Mononuclear cell (primary cell): ENCODE measurements around the gene DLK1. TPM values are rescaled to one million over a fixed set of nuclear protein-coding genes. Genes with fewer than 3 reads are reported as not detected.

Experiments used
- H3K27me3 ChIP-seq: 2 replicates; pipeline ENCODE4 v1.6.0; 2011; ENCODE audit warnings: low read length, control low read depth; ENCODE audit not compliant: insufficient read depth
- H3K4me1 ChIP-seq: 2 replicates; pipeline ENCODE4 v1.5.1; 2011; ENCODE audit warnings: mild to moderate bottlenecking, low read length, control low read depth; ENCODE audit not compliant: insufficient read depth
- H3K4me3 ChIP-seq: 2 replicates; pipeline ENCODE4 v1.5.1; 2011; ENCODE audit warnings: mild to moderate bottlenecking, low read length, moderate library complexity
- H3K9me3 ChIP-seq: 2 replicates; pipeline ENCODE4 v1.5.1; 2011; ENCODE audit warnings: low read depth, mild to moderate bottlenecking, control low read depth, low read length
- total RNA-seq: library from RNA; depleted of rRNA; stranded (reverse); fragments of >200 nt; gene quantifications from one replicate; pipeline ENCODE4 v1.2.3, GENCODE V29; 2012

The DLK1 gene
- total RNA-seq, 1 donor = not detected

DNA sequence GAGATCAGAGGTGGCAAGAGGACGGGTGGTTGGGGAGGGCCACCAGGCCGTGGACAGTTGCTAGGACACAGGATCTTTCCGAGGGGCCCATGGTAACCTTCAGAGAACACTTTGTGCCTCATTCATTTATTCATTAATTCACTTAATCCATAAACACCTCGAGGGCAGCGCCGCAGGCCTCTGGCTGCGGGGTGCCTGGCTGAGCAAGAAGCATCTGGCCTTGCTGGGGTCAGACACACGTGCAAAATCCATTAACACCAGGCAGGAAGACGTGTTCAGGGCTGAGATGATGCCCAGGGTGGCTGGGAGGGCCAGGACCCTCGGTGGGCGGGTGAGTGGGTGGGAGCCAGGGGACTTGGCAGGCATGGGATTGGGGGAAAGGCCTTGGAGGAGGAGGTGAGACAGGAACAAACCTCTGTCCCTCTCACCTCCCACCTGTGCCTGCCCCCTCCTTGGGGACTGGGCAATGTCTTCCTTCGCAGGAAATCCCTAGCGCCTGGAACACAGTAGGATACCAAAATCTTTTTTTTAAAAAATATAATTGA, 6.6 kb upstream of the DLK1 start:
- Histone ChIP-seq H3K4me1 (no peaks in the 10 kb centered on the region), H3K9me3 (no peaks in the 10 kb centered on the region), H3K27me3 (no peaks in the 10 kb centered on the region), H3K4me3 (no peak overlapping the region)

DNA sequence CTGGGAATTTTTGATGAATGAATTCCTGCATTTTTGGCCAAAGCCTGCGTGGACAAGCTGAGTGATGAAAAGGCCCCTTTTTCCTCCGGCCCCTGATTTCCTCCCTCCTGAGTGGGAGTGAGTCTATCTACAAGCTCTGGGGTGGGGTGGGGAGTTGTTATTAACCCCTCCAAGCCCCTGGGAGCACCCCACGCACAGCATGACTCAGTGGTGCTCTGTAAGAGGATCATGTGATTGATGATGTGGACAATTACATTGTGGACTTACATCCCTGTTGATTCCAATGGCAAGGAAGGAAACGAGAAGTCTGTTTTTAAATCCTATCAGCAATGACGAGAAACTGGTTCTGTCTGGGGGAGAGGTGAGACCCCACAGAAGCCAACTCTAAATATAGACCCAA, 5.1 kb upstream of the DLK1 start:
- Histone ChIP-seq H3K27me3 (peaks cover 6% of the 10 kb centered on the region), H3K9me3 (no peaks in the 10 kb centered on the region), H3K4me3 (no peak overlapping the region), H3K4me1 (no peaks in the 10 kb centered on the region)

GRCh38 chr14:100722367-100722766, 4.3 kb upstream of the DLK1 start:
- Histone ChIP-seq H3K9me3 (no peaks in the 10 kb centered on the region), H3K27me3 (peaks cover 9% of the 10 kb centered on the region), H3K4me1 (no peaks in the 10 kb centered on the region), H3K4me3 (no peak overlapping the region)

DNA sequence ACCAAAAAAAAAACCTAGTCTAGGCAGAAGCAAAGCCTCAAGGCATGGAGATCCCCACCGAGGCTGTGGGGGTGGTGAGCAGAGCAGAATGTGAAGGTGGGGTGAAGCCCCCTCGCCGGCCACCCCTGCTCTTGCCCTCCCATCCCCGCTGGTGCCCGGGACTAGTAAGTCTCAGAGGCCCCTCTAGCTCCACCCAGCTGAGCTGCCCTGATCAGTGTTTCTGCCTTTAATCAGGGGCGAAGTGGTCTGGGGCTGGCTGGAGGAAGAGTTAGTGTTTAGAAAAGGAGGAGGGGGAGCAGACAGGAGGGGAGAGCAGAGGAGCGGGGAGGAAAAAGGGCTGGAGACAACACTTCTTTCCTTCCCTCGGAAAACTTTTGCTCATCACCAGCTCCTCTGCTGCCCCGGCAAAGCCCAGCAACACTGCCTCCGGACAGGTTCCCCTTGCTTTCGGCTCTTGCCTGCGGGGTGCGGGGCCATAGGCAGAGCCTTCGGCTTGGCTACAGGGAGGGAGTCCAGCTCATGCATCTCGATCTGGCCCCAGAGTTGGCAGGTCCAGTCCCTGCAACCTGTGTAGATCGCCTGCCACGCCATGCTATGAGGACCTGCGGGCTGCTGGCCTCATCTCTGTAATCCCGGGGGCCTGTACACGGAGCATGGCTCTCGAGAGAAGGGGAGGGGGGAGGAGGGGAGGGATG, 3.4 kb upstream of the DLK1 start:
- no peaks in the 10 kb centered on the region for H3K4me1 ChIP-seq
- no peaks in the 10 kb centered on the region for H3K9me3 ChIP-seq
- peaks cover 14% of the 10 kb centered on the region for H3K27me3 ChIP-seq
- no peak overlapping the region for H3K4me3 ChIP-seq

- Histone ChIP-seq H3K4me3 (no peak overlapping the region), H3K9me3 (no peaks in the 10 kb centered on the region), H3K4me1 (no peaks in the 10 kb centered on the region), H3K27me3 (peaks cover 16% of the 10 kb centered on the region)
These were observed 2.8 kb upstream of the DLK1 start for GRCh38 chr14:100723830-100724437.

- H3K27me3 ChIP-seq = peaks cover 19% of the 10 kb centered on the region
- H3K4me3 ChIP-seq = no peak overlapping the region
- no peaks in the 10 kb centered on the region for H3K4me1 ChIP-seq
- no peaks in the 10 kb centered on the region for H3K9me3 ChIP-seq
These were observed 2.2 kb upstream of the DLK1 start for GRCh38 chr14:100724536-100724935.

- Histone ChIP-seq H3K4me1 (no peaks in the 10 kb centered on the region), H3K27me3 (peaks cover 19% of the 10 kb centered on the region), H3K9me3 (no peaks in the 10 kb centered on the region), H3K4me3 (no peak overlapping the region)
These were observed 905 bp upstream of the DLK1 start for GRCh38 chr14:100725587-100726387.

DNA sequence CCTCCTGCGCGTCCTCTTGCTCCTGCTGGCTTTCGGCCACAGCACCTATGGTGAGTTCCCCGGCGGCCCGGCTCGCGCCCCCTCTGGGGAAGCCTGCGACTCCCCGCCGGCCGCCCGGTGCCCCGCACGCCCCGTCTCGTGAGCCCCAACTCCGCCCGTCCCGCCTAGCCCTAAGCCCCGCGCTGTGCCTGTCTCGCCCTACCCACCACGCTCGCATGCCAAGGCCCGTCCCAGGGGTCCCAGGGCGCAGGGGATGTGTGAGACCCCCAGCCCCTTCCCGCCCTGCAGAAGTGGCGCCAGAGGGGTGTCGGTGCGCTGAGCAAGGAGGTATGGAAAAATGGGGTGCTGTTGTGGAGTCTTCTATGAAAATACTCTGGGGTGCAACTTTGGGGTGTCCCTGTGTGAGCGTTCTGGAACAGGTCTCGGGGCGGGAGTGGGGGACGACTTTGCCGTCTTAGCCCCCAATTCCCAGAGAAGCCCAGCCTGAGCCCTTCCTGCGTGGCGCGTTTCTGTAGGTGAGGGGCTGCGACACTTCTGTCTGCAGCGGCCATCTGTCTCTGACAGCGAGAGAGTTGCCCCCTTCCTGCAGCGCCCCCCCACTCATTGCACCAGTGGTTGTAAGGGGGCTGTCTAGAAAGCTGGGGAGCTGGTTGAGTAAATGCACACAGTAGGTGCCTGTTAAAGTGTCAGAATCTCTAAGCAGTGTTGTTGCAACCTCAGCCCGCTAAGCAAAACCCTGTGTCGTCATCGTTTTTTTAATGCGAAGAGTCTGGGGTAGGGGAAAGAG, 587 bp downstream of the DLK1 start:
- no peak overlapping the region for H3K4me3 ChIP-seq
- no peaks in the 10 kb centered on the region for H3K9me3 ChIP-seq
- H3K4me1 ChIP-seq = no peaks in the 10 kb centered on the region
- peaks cover 19% of the 10 kb centered on the region for H3K27me3 ChIP-seq

DNA sequence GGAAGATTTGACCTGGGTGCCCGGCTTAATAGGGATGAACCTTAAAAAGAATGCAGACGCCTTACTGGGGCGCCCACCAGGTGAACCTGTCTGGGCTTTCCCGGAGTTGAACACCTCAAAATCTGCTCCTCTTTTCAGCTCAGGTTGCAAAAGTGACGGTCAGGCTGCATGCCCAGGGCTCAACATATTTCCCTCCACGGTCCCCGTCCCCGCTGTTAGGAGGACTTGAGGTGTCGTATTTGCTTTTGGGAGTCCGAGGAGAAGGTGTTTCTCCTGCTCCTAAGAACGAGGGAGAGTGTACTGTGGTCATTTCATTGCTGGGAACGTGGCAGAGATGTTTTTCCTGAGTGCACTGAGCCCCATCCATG, 1.2 kb downstream of the DLK1 start:
- H3K9me3 ChIP-seq = no peaks in the 10 kb centered on the region
- H3K27me3 ChIP-seq = peaks cover 19% of the 10 kb centered on the region
- H3K4me1 ChIP-seq = no peaks in the 10 kb centered on the region
- H3K4me3 ChIP-seq = no peak overlapping the region

- H3K27me3 ChIP-seq = peaks cover 19% of the 10 kb centered on the region
- H3K9me3 ChIP-seq = no peaks in the 10 kb centered on the region
- H3K4me1 ChIP-seq = no peaks in the 10 kb centered on the region
- H3K4me3 ChIP-seq = no peak overlapping the region
These were observed 2.3 kb downstream of the DLK1 start for GRCh38 chr14:100728962-100729361.

GRCh38 chr14:100729982-100730381, 3.3 kb downstream of the DLK1 start:
- Histone ChIP-seq H3K9me3 (no peaks in the 10 kb centered on the region), H3K4me3 (no peak overlapping the region), H3K4me1 (no peaks in the 10 kb centered on the region), H3K27me3 (peaks cover 19% of the 10 kb centered on the region)

- Histone ChIP-seq H3K9me3 (no peaks in the 10 kb centered on the region), H3K27me3 (peaks cover 18% of the 10 kb centered on the region), H3K4me1 (no peaks in the 10 kb centered on the region), H3K4me3 (no peak overlapping the region)
These were observed 3.9 kb downstream of the DLK1 start for GRCh38 chr14:100730581-100730980.

- Histone ChIP-seq H3K4me3 (no peak overlapping the region), H3K27me3 (peaks cover 13% of the 10 kb centered on the region), H3K4me1 (no peaks in the 10 kb centered on the region), H3K9me3 (no peaks in the 10 kb centered on the region)
These were observed 4.4 kb downstream of the DLK1 start for GRCh38 chr14:100731011-100731670.
